NCI-H1930 (cell line): Measurements from ENCODE around the gene SLC7A5.
"Not testable (repeated sequence)": the region's sequence is repeated elsewhere in the genome, so short reads cannot be mapped to it uniquely, and the experiment has no call there.

ENCODE experiments used
- DNase-seq, 2 experiments: peaks; one replicate each; lab custom pipeline; 2025; lab: John Stamatoyannopoulos, UW

The SLC7A5 gene

GRCh38 chr16:87821376-87822107 lies 47.8 kb downstream of the SLC7A5 start:
- DNase-seq: no peak

GRCh38 chr16:87819983-87820382 lies 49.3 kb downstream of the SLC7A5 start:
- DNase-seq: no peak

DNA sequence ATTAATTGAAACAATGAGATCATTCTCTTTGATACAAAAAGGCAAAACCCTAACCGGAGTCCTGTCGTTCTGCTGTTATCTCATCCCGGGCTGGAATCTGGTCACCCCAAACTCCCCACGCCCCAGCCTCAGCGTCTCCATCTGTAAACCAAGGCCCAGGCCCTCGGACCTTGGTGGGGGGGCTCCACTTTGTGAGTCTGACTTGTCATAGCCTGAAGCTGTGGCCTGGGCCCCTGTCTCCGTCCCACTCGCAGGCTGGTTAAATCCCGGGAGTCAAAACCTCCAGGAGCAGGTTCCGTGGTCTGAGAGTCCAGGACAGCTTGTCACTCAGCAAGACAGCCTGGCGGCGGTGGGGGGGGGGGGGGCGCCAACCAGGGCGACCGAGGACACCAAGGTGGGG lies 50.0 kb downstream of the SLC7A5 start:
- no peak for DNase-seq

- no peak for DNase-seq
Observed at GRCh38 chr16:87818533-87819161, 50.7 kb downstream of the SLC7A5 start.

DNA sequence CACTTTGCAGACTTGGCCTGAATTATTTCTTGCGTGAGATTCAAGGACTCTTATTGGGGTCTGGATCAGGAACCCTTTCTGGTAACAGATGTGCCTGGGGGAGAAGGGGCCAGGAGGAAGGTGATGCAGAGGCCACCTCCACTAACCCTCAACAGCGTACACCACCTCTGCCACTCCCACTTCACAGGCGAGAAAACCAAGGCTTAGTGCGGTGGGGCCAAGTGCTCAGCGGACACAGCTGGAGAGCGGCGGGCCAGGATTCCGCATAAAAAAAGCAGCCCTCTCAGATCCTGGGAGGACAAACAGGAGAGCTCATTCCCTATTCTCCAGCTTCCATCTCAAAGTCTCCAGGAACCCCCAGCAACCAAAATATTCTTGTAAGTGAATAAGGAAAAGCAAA lies 51.4 kb downstream of the SLC7A5 start:
- DNase-seq: no peak

- not testable (repeated sequence) for DNase-seq
Observed at GRCh38 chr16:87817370-87817769, 51.9 kb downstream of the SLC7A5 start.

- DNase-seq: no peak
Observed at GRCh38 chr16:87816507-87817100, 52.7 kb downstream of the SLC7A5 start.

DNA sequence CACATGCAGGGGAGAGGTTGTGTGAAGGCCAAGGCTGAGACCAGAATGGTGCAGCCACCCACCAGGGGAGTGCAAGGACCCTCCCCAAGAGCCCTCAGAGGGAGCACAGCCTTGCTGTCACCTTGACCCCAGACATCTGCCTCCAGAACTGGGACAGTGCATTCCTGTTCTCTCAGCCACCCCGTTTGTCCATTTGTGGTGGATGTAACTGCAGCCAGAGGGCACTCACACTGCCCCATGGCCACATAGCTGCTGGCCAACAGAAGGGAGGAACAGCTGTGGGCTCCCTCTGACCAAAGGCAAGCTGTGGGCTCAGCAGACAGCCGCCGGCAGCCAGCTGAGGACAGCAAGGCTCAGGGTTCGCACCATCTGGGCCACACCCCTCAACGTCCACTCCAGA lies 53.7 kb downstream of the SLC7A5 start:
- DNase-seq: no peak

DNA sequence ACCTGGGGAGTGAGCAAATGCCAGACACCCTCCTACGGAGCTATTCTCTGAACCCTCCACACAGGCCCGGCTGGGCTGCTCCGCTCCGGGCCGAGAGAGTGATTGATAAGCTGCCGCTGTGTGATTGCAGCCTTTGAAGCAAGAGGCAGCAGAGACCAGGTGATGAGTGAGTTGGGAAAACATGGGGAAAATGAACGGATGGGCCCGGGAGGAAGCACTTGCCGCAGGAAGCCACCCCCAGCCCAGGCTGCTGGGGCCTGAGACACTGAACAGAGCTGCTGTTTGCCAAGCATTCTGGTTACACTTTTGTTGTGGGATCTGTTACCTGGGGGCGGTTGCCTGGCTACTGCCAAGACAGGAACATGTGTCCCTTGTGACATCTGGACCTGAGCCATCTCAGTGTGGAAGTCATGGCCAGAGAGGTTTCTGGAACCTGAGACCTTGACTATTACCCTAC lies 57.1 kb downstream of the SLC7A5 start:
- DNase-seq: peak in 1 of 2 experiments; percentile 8

DNA sequence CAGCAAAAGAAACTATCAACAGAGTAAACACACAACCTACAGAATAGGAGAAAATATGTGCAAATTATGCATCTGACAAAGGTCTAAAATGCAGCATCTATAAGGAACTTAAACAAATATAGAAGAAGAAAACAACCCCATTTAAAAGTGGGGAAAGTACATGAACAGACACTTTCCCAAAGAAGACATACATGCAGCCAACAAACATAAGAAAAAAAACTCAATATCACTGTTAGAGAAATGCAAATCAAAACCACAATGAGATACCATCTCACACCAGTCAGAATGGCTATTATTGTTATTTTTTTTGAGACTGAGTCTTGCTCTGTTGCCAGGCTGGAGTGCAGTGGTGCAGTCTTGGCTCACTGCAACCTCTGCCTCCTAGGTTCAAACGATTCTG lies 57.9 kb downstream of the SLC7A5 start:
- not testable (repeated sequence) for DNase-seq

DNA sequence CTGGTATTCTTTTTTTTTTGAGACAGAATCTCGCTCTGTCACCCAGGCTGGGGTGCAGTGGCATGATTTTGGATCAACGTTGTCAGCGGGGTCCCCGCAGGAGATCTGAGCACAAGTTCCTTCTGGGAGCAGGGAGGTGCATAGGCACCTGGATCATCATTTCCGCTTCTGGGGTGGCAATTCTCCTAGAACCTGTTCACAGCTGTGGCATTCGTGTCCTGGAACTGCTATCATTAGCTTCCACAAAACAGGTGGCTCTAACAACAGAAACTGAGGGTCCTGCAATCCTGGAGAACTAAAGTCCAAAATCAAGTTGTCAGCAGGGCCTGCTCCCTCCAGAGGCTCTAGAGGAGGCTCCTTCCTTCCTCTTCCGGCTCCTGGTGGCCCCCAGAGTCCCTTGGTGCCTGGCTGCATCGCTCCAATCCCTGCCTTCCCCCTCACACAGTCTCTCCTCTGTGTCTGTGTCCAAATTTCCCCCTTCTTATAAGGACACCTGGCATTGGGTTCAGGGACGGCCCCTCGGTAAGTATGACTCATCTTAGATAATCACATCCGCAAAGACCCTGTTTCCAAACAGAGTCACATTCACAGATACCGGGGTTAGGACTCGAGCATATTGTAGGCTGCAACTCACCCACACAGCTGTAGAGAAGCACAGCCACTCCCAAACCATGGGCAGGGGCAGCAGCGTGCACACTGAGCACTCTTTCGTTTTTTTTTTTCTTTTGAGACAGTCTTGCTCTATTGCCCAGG lies 60.0 kb downstream of the SLC7A5 start:
- DNase-seq: no peak

DNA sequence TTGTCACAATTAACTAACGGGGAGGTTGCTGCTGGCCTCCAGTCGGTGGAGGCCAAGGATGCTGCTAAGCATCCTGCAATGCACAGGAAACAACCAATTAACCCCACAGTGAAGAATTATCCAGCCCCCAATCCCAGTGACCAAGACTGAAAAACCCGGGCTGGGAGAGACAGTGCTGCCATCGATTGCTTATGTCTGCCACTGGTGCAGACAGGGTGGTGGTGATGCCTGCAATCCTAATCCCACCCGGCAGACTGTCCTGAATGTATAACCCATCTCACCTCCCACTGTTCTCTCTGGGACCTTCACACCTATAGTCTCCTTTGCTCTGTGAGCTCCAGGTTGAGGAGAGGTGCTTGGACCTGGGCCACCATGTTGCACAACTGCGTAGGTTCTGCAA lies 61.2 kb downstream of the SLC7A5 start:
- no peak for DNase-seq

DNA sequence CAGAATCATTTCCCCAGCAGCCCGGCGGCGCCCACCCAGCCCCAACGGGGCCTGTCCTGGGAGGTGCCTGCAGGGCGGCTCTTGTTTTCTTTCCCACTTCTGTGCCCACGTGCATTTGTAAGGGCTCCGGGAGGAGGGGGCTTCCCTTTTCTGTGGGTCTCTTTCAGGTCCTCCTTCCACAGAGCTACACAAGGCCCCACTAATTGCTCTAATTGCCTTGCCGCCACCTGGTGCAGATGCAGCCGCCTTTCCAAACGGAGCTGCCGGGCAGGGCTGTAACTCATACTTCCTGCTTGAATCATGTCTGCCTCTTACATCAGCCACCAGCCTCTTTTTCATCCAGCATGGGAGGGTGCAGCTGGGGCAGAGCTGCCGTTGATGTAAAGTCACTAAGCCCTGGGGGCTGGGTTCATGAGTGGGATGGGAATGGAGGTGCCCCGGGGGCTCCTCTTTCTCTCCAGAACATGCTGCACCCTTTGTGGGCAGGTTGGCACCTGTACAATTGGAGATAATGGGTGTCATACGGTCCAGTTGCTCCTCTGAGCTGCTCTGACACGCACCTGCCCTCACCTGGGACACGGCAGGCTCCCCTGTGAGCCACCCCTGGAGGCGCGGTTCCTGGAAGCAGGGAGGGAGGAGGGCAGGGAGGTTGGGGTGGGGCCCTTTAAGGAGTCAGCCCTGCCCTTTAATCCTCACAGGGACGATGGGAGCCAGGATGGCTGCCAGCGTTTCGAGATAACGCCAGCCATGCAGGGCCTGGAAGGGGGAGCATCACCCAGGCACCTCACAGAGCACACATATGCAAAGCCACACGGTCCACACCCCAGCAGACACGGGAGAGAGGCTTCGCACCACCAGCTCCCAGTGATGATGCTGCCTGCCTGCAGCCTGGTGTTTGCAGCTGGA lies 62.4 kb downstream of the SLC7A5 start:
- DNase-seq: peak; percentile 47 to 71

DNA sequence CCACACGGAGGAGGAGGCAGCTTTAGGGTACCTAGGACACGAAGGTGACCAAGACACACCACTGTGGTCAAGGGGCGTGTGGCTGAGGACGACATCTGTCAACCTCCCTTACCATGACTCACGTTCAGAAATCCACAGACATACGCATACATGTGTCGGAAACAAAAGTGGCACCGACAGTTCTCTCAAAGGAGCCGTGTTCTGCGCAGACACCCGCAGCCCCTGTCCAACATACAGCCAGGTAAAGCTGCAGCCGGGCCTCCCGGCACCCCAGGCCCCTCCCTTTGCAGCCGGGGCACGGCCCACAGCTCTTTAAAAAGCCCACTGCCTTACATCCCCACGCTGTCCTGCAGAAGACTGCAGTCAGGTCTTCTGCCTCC lies 63.1 kb downstream of the SLC7A5 start:
- DNase-seq: no peak

GRCh38 chr16:87803385-87803784 lies 65.9 kb downstream of the SLC7A5 start:
- no peak for DNase-seq

GRCh38 chr16:87802670-87803069 lies 66.6 kb downstream of the SLC7A5 start:
- DNase-seq: no peak

DNA sequence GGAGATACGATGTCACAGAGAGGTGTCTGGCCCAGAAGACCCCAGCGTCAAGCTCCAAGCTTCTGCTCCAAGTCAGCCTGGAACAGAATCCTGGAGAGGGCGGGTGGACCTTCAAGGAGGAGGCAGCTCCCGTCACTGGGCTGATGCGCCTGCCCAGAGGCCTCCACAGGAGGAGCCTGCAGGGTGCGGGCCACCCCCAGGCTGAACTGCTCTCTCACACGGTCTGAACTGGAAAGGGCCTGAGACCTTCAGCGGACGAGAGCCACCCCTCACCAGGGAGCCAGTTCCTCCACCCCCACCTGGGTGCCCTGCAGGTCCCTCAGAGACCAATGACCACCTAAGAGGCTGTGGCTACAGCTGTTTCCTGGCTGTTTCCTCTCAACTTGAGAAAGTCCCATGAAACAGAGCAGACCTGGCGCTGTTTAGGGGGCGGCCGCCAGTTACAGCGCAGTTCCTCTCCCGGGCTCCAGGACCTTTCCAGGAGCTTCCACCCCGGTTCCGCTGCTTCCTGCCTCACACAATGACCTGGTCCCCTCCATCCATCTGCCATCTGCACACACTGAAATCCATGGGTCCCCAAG lies 67.5 kb downstream of the SLC7A5 start:
- DNase-seq: no peak

DNA sequence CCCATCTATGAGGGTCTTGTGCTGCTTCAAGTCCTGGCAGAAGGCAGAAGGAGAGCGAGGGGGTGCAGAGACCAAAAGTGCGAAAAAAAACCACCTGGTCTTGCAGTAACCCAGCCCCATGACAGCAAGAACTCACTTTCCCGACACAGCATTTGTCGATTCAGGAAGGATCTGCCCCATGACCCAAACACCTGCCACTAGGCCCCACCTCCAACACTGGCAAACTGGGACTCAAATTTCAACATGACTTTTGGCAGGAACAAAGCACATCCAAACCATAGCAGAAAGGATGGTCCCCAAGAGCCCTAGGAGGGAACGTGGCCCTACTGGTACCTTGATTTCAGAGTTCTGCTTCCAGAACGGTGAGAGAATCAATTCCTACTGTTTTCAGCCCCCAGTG lies 68.8 kb downstream of the SLC7A5 start:
- no peak for DNase-seq

DNA sequence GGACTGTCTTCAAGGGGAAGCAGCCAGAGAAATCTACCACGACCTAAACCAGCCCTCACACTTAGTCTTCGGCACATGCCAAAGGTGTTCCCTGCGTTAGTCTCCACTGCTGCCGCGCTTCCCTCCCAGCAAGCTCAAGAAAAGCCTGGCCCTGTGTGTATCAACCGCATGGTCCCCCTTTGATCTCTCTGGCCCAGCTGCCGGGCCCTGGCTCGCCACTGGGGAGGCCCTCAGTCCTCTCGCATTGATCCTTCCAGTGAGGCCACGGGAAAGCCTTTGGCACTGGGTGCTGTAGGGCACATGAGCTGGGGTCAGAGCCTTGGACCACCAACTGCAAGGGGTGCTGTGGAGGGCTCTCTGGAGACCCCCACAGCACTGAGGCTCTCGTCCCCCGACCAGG lies 74.0 kb downstream of the SLC7A5 start:
- DNase-seq: no peak

DNA sequence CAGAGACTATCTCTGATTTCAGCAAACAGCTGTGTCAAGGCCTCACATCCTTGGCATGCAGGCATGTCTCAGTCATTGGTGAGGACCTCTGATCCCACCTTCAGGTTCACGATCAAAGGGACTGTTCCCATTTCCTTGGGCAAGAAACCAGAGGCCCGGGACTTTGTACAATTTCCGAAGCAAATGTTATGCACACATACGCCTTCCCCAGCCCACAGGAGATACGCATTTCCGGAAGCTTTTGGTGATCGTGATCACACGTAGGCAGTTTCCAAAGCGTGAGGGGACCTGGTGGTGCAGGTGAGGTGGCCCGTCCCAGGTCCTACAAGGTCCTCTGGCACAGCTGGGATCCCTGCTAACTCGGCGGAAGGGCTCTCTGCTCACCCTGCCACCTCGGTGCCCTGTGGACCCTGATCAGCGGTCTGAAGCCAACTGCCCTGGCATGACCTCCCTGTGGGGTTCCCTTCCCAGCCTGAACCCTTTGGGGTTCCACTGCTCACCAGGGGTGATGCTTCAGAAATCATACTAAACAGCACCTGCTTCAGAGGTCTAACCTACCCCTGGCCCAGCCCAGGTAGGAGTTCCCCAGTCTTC lies 74.7 kb downstream of the SLC7A5 start:
- no peak for DNase-seq

- DNase-seq: no peak
Observed at GRCh38 chr16:87792205-87792565, 77.1 kb downstream of the SLC7A5 start.
